Neural cell (in vitro differentiated cells): ENCODE results near the gene LCOR. TPM values are rescaled to one million over a fixed set of nuclear protein-coding genes. Genes with fewer than 3 reads are reported as not detected.

Experiments
- H2AFZ ChIP-seq: fragments of 200-600, 300-800 bp; sonication (generic), shearing (Covaris generic); 2 replicates; pipeline ENCODE4 v1.6.0; 2014; ENCODE audit warnings: low read depth, mild to moderate bottlenecking, antibody characterized with exemption, low read length, moderate library complexity
- H3F3A ChIP-seq: fragments of 200-600 bp; shearing (Covaris generic); 2 replicates; pipeline ENCODE4 v1.6.1; 2016; ENCODE audit warnings: mild to moderate bottlenecking, moderate library complexity, mixed read lengths, antibody characterized with exemption, low read length; ENCODE audit not compliant: insufficient read depth, poor library complexity, severe bottlenecking
- H3K27ac ChIP-seq: fragments of 200-600, 300-800 bp; sonication (generic), shearing (Covaris generic); 2 replicates; pipeline ENCODE4 v1.5.1; 2014; ENCODE audit warnings: mild to moderate bottlenecking, low read length, moderate library complexity
- H3K27me3 ChIP-seq: fragments of 300-800, 200-600 bp; sonication (generic), shearing (Covaris generic); 2 replicates; pipeline ENCODE4 v1.6.0; 2014; ENCODE audit warnings: mild to moderate bottlenecking, low read depth, low read length, moderate library complexity; ENCODE audit not compliant: insufficient read depth
- H3K36me3 ChIP-seq: fragments of 300-800, 200-600 bp; sonication (generic), shearing (Covaris generic); 2 replicates; pipeline ENCODE4 v1.5.1; 2014; ENCODE audit warnings: mild to moderate bottlenecking, antibody characterized with exemption, low read length, moderate library complexity; ENCODE audit not compliant: insufficient read depth
- H3K4me2 ChIP-seq: fragments of 300-800, 200-600 bp; sonication (generic), shearing (Covaris generic); 2 replicates; pipeline ENCODE4 v1.6.0; 2014; ENCODE audit warnings: mild to moderate bottlenecking, low read length
- H3K4me3 ChIP-seq: fragments of 300-800, 200-600 bp; sonication (generic), shearing (Covaris generic); 2 replicates; pipeline ENCODE4 v1.5.1; 2014; ENCODE audit warnings: mild to moderate bottlenecking, low read length, moderate library complexity
- H3K79me2 ChIP-seq: fragments of 200-600 bp; shearing (Covaris generic); replicated peaks from 2 replicates; pipeline ENCODE4 v1.6.0; 2014; ENCODE audit warnings: mild to moderate bottlenecking, low read length, moderate library complexity; ENCODE audit not compliant: insufficient read depth
- H3K9ac ChIP-seq: fragments of 300-800, 200-600 bp; sonication (generic), shearing (Covaris generic); 2 replicates; pipeline ENCODE4 v1.6.1; 2016; ENCODE audit warnings: mild to moderate bottlenecking, low read length, mixed read lengths
- H3K9me2 ChIP-seq: fragments of 200-600 bp; shearing (Covaris generic); 2 replicates; pipeline ENCODE4 v1.6.1; 2016; ENCODE audit warnings: mild to moderate bottlenecking, low read length, mixed read lengths; ENCODE audit not compliant: insufficient read depth
- H3K9me3 ChIP-seq: fragments of 200-600, 300-800 bp; sonication (generic), shearing (Covaris generic); 2 replicates; pipeline ENCODE4 v1.6.1; 2016; ENCODE audit warnings: mild to moderate bottlenecking, mixed run types, low read length, moderate library complexity, mixed read lengths
- H4K20me1 ChIP-seq: fragments of 200-600 bp; shearing (Covaris generic); 2 replicates; pipeline ENCODE4 v1.6.1; 2016; ENCODE audit warnings: mild to moderate bottlenecking, mixed run types; ENCODE audit not compliant: insufficient read depth
- CTCF ChIP-seq: fragments of 450-650 bp; IDR thresholded peaks from 2 replicates; pipeline ENCODE4 v1.5.1; 2014; ENCODE audit warnings: antibody characterized with exemption, mild to moderate bottlenecking, moderate library complexity; ENCODE audit not compliant: poor library complexity, severe bottlenecking
- EP300 ChIP-seq: fragments of 450-650 bp; conservative IDR thresholded peaks from 2 replicates; pipeline ENCODE4 v1.6.1; 2014; ENCODE audit warnings: antibody characterized with exemption, mild to moderate bottlenecking, moderate library complexity; ENCODE audit not compliant: poor library complexity, severe bottlenecking
- EZH2 ChIP-seq: fragments of 200-600, 300-800 bp; shearing (Covaris generic), sonication (generic); IDR thresholded peaks from 2 replicates; pipeline ENCODE4 v1.6.1; 2014; ENCODE audit warnings: antibody characterized with exemption, low read length, borderline replicate concordance, mild to moderate bottlenecking; ENCODE audit not compliant: insufficient read depth, poor library complexity, severe bottlenecking
- MXI1 ChIP-seq: fragments of 450-650 bp; conservative IDR thresholded peaks from 2 replicates; pipeline ENCODE4 v1.6.1; 2014; ENCODE audit warnings: antibody characterized with exemption, mild to moderate bottlenecking; ENCODE audit not compliant: poor library complexity, severe bottlenecking
- POLR2AphosphoS5 ChIP-seq: IDR thresholded peaks from 2 replicates; pipeline ENCODE4 v1.6.1; 2012
- RAD21 ChIP-seq: fragments of 450-650 bp; conservative IDR thresholded peaks from 2 replicates; pipeline ENCODE4 v1.6.1; 2014; ENCODE audit warnings: antibody characterized with exemption, mild to moderate bottlenecking, moderate library complexity
- REST ChIP-seq: IDR thresholded peaks from 2 replicates; pipeline ENCODE4 v1.6.1; 2012; ENCODE audit warnings: borderline replicate concordance
- SMC3 ChIP-seq: fragments of 450-650 bp; conservative IDR thresholded peaks from 2 replicates; pipeline ENCODE4 v1.6.1; 2014; ENCODE audit warnings: antibody characterized with exemption, mild to moderate bottlenecking, moderate library complexity; ENCODE audit not compliant: poor library complexity
- TAF1 ChIP-seq: IDR thresholded peaks from 2 replicates; pipeline ENCODE4 v1.6.1; 2012; ENCODE audit warnings: low read depth
- polyA plus RNA-seq: library from polyadenylated mRNA; depleted of rRNA; stranded (reverse); fragments of >200 nt; gene quantifications from 2 replicates; pipeline ENCODE4 v1.2.3, GENCODE V29; 2014

Gene LCOR
- polyA plus RNA-seq, 1 donor from 2014 or later: 61.1 TPM

GRCh38 chr10:96991313-96991841, 159.3 kb downstream of the LCOR start:
- Histone ChIP-seq H3K9ac (no peak overlapping the region), H3K79me2 (no peaks in the 10 kb centered on the region), H2AFZ (no peak overlapping the region), H4K20me1 (no peaks in the 10 kb centered on the region), H3K27ac (no peak overlapping the region), H3K4me3 (no peak overlapping the region), H3K9me3 (no peaks in the 10 kb centered on the region), H3K4me2 (no peak overlapping the region), H3K36me3 (peaks cover 5% of the 10 kb centered on the region), H3K9me2 (no peaks in the 10 kb centered on the region), H3F3A (no peaks in the 10 kb centered on the region), H3K27me3 (no peaks in the 10 kb centered on the region)
- TF ChIP-seq REST (no peak), EZH2 (no peak), TAF1 (no peak), RAD21 (no peak), MXI1 (no peak), CTCF (no peak), EP300 (no peak), SMC3 (no peak), POLR2AphosphoS5 (no peak)

GRCh38 chr10:96992721-96993120, 160.6 kb downstream of the LCOR start:
- Histone ChIP-seq H3K79me2 (no peaks in the 10 kb centered on the region), H3K9me2 (no peaks in the 10 kb centered on the region), H3K27ac (no peak overlapping the region), H4K20me1 (no peaks in the 10 kb centered on the region), H3K9me3 (no peaks in the 10 kb centered on the region), H3K36me3 (peaks cover 5% of the 10 kb centered on the region), H3K27me3 (no peaks in the 10 kb centered on the region), H3K4me2 (no peak overlapping the region), H3F3A (no peaks in the 10 kb centered on the region), H2AFZ (no peak overlapping the region), H3K4me3 (no peak overlapping the region), H3K9ac (no peak overlapping the region)
- TF ChIP-seq CTCF (no peak), TAF1 (no peak), REST (no peak), SMC3 (no peak), RAD21 (no peak), EP300 (no peak), EZH2 (no peak), POLR2AphosphoS5 (no peak), MXI1 (no peak)
